ENCODE data around the gene LY9.

DNA sequence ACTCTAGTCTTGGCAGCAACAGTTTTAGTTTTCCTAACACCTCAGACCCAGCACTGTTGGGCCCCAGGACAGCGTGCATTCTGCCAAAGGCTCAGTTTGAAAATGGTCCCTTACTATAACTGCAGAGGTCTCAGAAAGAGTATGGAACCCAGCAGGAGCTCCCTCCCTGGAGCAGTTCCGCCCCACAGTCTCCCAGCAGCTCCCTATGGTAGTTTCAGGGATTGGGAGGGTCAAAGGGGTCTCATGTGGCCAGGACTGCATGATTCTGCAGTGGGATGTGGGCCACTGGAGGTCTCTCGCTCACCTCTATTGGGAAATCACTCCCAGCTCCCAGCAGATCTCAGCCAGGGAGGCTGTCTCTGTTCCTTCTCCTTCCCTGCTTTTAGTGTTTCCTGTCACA, 12.3 kb downstream of the LY9 start:
- TF ChIP-seq, protein P1, sequence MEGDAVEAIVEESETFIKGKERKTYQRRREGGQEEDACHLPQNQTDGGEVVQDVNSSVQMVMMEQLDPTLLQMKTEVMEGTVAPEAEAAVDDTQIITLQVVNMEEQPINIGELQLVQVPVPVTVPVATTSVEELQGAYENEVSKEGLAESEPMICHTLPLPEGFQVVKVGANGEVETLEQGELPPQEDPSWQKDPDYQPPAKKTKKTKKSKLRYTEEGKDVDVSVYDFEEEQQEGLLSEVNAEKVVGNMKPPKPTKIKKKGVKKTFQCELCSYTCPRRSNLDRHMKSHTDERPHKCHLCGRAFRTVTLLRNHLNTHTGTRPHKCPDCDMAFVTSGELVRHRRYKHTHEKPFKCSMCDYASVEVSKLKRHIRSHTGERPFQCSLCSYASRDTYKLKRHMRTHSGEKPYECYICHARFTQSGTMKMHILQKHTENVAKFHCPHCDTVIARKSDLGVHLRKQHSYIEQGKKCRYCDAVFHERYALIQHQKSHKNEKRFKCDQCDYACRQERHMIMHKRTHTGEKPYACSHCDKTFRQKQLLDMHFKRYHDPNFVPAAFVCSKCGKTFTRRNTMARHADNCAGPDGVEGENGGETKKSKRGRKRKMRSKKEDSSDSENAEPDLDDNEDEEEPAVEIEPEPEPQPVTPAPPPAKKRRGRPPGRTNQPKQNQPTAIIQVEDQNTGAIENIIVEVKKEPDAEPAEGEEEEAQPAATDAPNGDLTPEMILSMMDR (IDR thresholded peaks at IDR 0.05): no peak
- no peak for TF ChIP-seq EZH2phosphoT487 (IDR thresholded peaks at IDR 0.05)
- TF ChIP-seq EZH2 (IDR thresholded peaks at IDR 0.05): no peak

Measured in neural progenitor cell (in vitro differentiated cells).